ENCODE data around the gene AIM2. TPM values are rescaled to one million over a fixed set of nuclear protein-coding genes. Genes with fewer than 3 reads are reported as not detected.

The AIM2 gene
- polyA plus RNA-seq, 1 experiment: not detected

DNA sequence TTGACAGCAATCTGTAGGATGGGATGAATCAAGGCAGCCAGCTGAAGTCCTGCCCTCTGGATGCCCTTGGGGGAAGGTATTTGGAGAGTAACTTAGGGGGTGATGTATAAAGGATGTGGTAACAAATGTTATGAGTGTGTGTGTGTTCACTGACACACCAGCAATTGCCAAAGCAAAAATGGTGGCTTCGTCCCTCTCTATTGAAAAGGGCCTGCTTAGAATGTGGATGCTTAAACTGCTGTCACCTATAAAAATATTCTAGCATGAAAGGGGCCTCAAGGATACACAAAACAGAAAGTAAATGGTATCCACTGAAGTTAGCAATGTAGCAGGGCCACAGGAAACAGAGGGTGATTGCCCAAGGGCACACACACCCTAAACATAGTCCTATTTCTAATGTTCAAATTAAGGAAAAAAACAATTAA is 15.1 kb upstream of the AIM2 start:
- no peak for DNase-seq (ENCODE audit: low read depth)
- no peaks in the 10 kb centered on the region for H3K27me3 ChIP-seq (ENCODE audit: control insufficient read depth, insufficient read depth, low read length)
- no peak for TF ChIP-seq CTCF (IDR thresholded peaks at IDR 0.05; ENCODE audit: insufficient read depth, low read depth, low read length)
- H3K4me3 ChIP-seq (ENCODE audit: low read depth, low read length): no peak overlapping the region
- ChIA-PET CTCF (interaction anchor here (2.6 kb wide), 1 partner anchor 40 kb away, joined by 5 read pairs; no protein-coding TSS in a partner anchor), POLR2A (no interaction called here)
- no peaks in the 10 kb centered on the region for H3K36me3 ChIP-seq (ENCODE audit: control insufficient read depth, insufficient read depth, low read length)

GRCh38 chr1:159091180-159091560 is 14.6 kb upstream of the AIM2 start:
- no peak for DNase-seq (ENCODE audit: low read depth)
- TF ChIP-seq CTCF (IDR thresholded peaks at IDR 0.05; ENCODE audit: insufficient read depth, low read depth, low read length): no peak
- Histone ChIP-seq H3K36me3 (ENCODE audit: control insufficient read depth, insufficient read depth, low read length) (no peaks in the 10 kb centered on the region), H3K4me3 (ENCODE audit: low read depth, low read length) (no peak overlapping the region), H3K27me3 (ENCODE audit: control insufficient read depth, insufficient read depth, low read length) (no peaks in the 10 kb centered on the region)
- CTCF ChIA-PET: interaction anchor here (1.1 to 2.6 kb wide), 2 partner anchors 41 to 93 kb away, joined by 3 to 5 read pairs; no protein-coding TSS in a partner anchor
- POLR2A ChIA-PET: no interaction called here

- no peak for TF ChIP-seq CTCF (IDR thresholded peaks at IDR 0.05; ENCODE audit: insufficient read depth, low read depth, low read length)
- DNase-seq (ENCODE audit: low read depth): no peak
- Histone ChIP-seq H3K27me3 (ENCODE audit: control insufficient read depth, insufficient read depth, low read length) (no peaks in the 10 kb centered on the region), H3K4me3 (ENCODE audit: low read depth, low read length) (no peak overlapping the region), H3K36me3 (ENCODE audit: control insufficient read depth, insufficient read depth, low read length) (no peaks in the 10 kb centered on the region)
- CTCF ChIA-PET: interaction anchor here (0.9 to 2.6 kb wide), 3 partner anchors 14 to 92 kb away, joined by 3 to 5 read pairs (median 3); partner anchors contain the start of gene AIM2
- POLR2A ChIA-PET: no interaction called here
Measured at GRCh38 chr1:159090286-159091179, 14.0 kb upstream of the AIM2 start.

- no peak for DNase-seq (ENCODE audit: low read depth)
- POLR2A ChIA-PET: interaction anchor here (0.6 kb wide), 1 partner anchor 79 kb away, joined by 4 read pairs; no protein-coding TSS in a partner anchor
- CTCF ChIA-PET: interaction anchor here (0.9 to 2.1 kb wide), 4 partner anchors 13 to 592 kb away, joined by 3 to 6 read pairs (median 3); partner anchors contain the start of gene AIM2
- peak; percentile 37 for TF ChIP-seq CTCF (IDR thresholded peaks at IDR 0.05; ENCODE audit: insufficient read depth, low read depth, low read length)
- no peak overlapping the region for H3K4me3 ChIP-seq (ENCODE audit: low read depth, low read length)
- no peaks in the 10 kb centered on the region for H3K36me3 ChIP-seq (ENCODE audit: control insufficient read depth, insufficient read depth, low read length)
- no peaks in the 10 kb centered on the region for H3K27me3 ChIP-seq (ENCODE audit: control insufficient read depth, insufficient read depth, low read length)
Measured at GRCh38 chr1:159089184-159089791, 12.7 kb upstream of the AIM2 start.

Measured in BJ (cell line).